CMK (cell line): ENCODE measurements around the gene CCL27.
A peak's percentile ranks its signal among the peaks of the same experiment; 100 is the strongest.

Experiments
- DNase-seq: peaks from one replicate; pipeline ENCODE4 v3.0.0-alpha.2; 2010; ENCODE audit warnings: low read depth

The CCL27 gene

GRCh38 chr9:34627716-34628655 lies 34.5 kb downstream of the CCL27 start:
- no peak for DNase-seq

DNA sequence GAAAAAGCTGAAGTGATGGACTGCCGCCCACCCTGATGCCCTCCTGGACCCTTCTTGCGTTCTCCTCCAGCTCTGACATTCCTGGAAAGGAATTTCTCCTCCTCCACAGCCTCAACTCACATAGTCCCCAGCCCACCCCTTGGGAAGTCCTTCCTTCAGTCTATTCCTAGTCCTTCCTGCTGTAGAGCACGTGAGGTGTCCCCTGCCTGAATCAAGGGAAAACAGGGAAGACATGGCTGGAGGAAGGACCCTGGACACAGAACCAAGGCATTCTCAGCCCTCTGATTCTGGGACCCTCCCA lies 37.3 kb downstream of the CCL27 start:
- DNase-seq: no peak

DNA sequence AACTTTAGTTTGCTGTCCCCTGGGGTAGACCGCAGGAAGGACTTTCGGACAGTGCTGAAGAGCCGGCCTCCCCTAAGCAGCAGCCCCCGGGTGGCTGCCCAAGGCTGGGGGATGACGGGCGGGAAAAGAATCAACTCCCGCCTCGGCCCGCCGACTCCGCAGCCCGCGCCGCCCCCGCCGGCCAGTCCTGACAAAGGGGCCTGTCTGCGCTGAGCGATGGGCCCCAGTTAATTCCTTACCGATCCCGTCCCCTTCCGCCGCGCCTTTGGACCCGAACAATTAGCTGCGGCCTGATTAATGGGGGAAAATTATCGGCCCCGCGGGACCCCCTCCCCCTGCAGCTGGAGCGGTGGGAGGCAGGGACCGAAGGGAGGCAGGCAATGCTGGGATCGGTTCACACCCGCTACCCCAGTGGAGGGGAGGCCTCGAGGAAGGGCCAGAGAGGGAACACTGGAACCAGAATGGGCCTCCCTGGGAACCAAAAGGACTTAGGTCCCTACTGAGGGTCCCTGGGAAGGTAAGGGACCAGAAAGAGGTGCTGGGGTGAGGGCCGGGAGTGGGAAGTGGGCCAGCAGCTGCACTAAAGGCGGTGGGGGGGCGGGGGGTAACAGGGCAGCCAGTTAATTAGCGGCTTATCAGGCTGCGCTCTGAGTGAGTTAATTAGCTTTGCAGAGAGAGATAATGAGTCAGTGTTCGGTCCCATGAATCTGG lies 37.8 kb downstream of the CCL27 start:
- no peak for DNase-seq

GRCh38 chr9:34623374-34624235 lies 38.9 kb downstream of the CCL27 start:
- DNase-seq: no peak

DNA sequence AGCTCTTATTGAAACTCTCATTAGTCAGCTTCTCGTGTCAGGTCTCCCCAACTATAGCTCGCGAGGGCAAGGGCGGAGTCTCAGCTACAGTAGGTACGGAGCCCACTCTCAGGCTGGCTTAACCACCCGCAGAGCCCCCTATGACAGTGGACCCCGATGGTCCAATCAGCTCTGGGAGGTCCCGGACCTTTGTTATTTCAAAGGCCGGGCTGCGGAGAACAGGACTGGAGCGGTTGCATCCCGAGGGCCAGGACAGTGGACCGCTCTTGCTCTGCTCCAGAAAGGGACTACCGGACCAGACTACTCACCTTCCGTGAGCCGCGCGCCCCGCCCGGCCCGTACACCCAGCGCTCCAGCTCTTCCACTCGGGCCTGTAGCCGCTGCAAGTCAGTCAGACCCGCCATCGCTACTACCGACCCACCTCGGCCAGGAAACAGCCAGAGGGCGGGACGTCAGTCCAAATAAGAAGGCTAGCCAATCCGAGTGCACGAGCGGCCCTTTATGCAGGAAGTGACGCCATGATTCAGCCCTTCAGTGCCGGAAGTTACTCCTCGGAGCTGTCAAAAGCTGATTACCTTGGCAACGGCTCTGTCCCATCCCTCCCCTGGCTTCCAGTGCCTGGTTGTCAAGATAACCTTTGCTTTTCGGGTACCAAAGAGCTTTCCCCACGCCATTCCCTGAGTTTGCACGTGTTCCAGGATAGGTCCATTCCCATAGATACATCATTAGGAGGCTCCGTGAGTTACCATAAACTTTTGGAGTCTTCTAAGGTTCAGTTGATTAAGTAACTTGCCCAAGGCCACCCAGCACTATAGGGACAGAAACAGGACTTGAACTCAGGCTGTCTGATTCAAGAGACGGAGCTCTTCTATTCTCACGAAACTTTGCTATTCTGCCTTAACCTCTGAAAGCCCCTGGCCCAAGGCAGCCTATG lies 42.1 kb downstream of the CCL27 start, which contains the start of gene DCTN3:
DCTN3 (minus strand) TSS at position 435 of the 934 bp plus-strand sequence; CDS start at position 404, 31 bp downstream.
- peak; percentile 79 for DNase-seq

DNA sequence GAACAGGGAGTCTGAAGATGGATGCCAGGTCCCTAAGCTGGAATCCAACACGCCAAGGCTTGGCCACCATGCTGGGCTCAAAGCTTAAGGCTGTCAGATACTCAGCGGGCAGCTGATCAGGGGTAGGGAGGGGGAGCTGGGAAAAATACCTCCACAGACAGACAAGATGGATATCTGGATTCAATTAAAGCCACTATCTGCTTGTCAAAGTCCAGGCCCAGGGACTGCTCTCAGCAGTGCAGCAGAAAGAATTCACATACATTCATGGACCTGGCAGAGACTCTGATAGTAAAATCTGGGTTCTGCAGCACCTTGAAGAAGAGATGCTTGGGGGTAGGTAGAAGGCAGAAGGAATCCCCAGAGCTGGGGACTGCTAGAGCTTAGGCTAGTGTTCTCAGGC lies 47.3 kb downstream of the CCL27 start:
- DNase-seq: no peak

- peak; percentile 58 for DNase-seq
These were observed 49.6 kb downstream of the CCL27 start for GRCh38 chr9:34612788-34613390.
